ENCODE results near the gene TARBP1.
A peak's percentile ranks its signal among the peaks of the same experiment; 100 is the strongest.
"Not testable (repeated sequence)": the region's sequence is repeated elsewhere in the genome, so short reads cannot be mapped to it uniquely, and the experiment has no call there.

The TARBP1 gene

DNA sequence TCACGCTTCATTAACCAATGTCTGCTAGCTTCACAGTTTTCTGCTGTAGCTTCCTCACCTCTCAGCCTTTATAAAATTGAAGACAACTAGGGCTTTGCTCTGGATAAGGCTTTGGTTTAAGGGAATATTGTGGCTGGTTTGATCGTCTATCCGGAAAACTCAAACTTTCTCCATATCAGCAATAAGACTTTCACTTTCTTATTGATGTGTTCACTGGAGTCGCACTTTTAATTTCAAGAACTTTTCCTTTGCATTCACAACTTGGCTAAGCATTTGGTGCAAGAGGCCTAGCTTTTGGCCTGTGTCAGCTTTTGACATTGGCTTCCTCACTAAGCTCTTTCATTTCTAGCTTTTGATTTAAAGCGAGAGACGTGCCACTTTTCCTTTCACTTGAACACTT is 92.9 kb downstream of the TARBP1 start:
- DNase-seq (ENCODE audit: low spot score) = peak; percentile 12

DNA sequence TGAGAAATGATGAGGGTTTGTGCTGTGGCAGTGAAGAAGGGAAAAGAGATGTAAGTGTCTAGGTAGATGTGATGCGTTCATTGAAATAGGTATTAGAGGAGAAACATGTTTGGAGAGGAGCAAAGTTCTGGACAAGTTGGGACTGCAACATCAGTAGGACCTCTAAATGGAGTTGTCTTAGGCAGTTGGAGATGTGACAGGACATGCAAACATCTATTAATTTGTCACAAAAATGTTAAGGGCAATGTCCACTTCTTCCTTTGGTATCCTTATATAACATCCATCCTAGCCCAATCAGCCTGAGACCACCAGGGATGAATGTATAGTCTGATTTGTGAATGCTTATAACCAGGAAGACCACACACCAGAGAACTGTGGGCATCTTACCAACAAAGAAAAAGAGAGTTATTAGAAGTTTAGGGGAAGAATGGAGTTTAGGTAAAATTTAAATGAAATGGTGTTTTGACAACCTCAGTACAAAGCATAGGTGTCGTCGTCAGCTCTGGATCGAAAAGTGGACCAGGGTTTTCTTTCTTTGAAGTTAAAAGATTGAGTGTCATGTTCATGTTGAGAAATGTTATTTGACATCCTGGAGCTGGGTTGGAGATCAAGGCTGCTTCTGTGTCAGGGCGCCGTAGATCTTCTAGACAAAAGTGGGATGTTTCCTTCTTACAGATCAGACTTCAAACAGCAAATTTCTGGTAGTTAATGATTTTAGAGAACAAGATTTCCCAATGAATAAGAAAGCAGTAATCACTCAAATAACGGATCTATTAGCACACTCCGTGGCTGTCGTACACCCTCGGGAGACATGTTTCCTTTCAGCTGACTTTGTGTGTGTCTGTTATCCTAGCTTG is 97.1 kb downstream of the TARBP1 start:
- DNase-seq (ENCODE audit: low spot score) = no peak

DNA sequence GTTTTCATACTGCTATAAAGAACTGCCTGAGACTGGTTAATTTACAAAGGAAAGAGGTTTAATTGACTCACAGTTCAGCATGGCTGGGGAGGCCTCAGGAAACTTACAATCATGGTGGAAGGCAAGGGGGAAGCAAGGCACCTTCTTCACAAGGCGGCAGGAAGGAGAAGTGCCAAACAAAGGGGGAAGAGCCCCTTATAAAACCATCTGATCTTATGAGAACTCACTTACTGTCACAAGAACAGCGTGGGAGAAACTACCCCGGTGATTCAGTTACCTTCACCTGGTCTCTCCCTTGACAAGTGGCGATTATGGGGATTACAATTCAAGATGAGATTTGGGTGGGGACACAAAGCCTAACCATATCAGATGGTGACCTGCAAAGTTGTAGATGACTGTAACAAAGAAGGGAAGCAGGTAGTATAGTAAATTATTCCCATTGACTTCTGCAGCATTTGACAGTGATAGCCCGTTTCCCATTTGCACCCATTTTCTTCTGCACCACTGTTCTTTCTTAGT is 99.3 kb downstream of the TARBP1 start:
- not testable (repeated sequence) for DNase-seq (ENCODE audit: low spot score)

DNA sequence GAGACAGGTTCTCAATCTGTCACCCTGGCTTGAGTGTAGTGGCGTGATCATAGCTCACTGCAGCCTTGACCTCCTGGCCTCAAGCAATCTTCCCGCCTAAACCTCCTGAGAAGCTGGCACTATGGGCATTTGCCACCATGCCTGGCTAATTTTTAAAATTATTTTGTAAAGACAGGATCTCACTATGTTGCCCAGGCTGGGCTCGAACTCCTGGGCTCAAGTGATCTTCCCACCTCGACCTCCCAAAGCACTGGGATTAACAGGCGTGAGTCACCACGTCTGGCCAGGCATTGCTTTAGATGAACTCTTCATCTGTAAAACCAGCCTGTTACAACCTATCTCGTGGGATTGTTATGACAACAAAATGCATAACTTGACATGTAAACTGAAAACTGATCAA is 103.3 kb downstream of the TARBP1 start:
- no peak for DNase-seq (ENCODE audit: low spot score)

DNA sequence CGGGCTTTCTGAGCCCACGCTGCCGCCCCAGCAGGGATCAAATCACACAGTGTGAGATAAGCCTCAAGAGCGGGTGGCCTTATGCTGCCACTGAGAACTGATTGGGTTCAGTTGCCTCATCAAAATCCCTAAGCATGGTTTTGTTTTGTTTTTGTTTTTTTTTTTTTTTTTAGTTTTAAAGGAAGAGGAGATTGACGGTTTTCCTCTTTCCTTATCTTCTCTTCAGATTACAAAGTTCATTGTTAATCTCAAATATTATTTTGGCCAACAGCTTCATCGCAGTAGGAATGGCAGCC is 105.1 kb downstream of the TARBP1 start:
- DNase-seq (ENCODE audit: low spot score) = no peak

DNA sequence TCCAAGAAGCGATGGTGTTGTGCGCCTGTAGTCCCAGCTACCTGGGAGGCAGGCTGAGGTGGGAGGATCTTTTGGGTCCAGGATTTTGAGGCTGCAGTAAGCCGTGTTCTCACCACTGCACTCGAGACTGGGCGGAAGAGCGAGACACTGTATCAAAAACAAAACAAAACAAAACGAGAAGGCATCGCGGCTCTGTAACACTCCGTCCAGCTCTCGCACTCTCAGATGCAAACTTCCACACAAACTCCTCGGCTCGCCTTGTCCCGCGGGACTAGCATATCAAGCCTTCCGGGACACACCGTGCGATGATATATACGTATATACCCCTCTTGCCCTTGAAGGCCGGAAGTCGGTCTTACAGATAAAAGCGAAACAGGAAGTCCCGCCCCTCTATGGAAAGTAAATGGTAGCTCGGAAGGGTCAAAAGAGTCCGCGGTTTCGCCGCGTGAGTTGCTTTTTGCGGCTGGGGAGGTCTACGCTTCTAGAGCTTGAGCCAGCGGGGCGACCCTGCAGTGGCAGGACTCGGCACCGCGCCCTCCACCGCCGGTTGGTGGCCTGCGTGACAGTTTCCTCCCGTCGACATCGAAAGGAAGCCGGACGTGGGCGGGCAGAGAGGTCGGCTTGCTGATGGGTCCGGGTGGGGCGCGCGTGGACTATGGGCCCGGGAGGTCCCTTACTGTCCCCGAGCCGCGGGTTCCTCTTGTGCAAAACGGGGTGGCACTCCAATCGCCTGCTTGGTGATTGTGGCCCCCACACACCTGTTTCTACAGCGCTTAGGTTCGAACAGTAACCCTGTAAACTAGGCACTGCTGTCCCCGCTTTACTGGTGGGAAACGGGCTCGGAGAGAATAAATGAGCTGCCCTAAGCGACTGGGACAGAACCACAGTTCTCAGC is 105.7 kb downstream of the TARBP1 start, which contains the start of gene COA6:
COA6 (plus strand) TSS at position 393 of the 895 bp plus-strand sequence; CDS start at position 404, 11 bp downstream.
- DNase-seq (ENCODE audit: low spot score) = peak; percentile 93

DNA sequence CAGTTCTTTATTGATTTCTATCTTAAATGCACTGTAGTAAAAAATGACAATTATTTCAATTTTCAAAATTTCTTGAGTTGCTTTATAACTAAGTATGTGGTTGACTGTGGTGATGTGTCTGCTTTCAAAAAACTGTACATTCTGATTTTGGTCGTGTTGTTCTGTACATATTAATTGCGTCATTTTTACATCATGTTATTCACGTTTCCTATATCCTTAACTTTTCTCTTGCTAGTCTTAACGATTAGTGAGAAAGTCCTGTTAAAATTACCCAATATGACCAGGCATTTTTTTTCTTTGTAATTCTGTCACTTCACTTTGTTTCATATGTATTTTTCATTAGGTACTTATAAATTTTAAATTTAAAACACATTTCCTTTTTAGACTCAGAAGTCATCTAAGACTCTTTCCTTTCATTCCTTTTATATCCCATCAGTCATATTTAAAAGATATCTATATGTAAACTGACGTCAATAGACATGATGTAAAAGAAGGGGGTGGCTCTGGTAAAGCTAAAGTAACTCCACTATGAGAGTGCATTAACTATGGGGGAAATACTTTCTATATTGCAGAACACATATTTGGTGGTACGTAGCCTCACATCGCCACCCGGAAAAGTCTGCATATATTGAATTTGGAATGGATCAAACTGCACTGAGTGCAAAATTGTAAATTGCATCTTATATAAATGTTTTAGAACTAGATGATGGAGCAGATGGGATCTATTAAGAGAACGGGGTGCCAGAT is 106.8 kb downstream of the TARBP1 start:
- no peak for DNase-seq (ENCODE audit: low spot score)

DNA sequence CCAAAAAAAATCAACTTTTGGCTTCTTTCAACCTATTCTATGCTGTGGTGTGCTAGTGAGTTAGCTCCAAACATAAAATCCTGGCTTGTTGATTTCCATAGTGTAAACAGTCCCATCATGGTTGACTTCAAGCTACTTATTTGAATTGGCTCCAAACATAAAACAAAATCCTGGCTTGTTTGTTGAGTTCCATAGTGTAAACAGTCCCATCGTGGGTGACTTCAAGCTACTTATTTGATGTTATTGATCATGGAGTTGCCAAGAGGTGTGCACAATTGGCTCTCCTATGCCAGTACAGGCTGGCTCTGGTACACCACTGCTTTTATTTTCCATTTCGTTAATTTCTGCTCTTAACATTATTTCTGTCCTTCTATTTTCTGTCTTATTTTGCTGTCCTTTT is 107.6 kb downstream of the TARBP1 start:
- no peak for DNase-seq (ENCODE audit: low spot score)

DNA sequence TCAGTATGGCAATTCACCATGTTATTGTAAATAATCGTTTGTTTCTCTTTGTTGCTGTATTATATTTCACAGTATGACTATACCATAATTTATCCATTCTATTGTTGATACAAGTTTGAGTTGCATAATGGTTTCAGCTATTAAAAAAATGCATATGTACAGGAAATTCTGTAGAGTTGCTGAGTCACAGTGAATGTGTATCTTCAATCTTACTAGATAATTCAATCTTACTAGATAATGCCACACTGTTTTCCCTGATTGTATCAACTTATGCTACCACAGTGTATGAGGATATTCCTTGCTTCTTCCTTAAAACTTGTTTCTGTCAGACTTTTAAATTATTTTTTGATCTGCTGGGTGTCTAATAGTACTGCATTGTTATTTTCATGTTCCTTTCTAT is 109.2 kb downstream of the TARBP1 start:
- DNase-seq (ENCODE audit: low spot score) = peak; percentile 36

DNA sequence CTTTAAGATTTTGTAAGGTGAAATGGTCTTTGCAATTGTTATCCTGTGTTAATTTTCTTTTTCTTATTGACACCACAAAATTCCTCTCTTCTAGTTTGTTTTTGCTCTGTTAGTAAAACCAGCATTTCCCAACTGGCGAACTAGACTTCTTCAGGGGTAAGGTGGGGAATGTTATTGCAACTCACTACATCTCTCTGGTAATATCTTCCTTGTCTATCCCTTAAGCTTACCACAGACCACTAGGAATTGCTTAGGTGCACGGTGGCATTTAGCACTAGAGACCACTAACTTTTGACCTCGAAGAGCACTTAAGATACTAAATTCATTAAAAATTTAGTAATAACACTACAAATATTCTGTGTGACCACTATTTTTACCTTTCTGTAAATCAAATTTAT is 109.9 kb downstream of the TARBP1 start:
- no peak for DNase-seq (ENCODE audit: low spot score)

DNA sequence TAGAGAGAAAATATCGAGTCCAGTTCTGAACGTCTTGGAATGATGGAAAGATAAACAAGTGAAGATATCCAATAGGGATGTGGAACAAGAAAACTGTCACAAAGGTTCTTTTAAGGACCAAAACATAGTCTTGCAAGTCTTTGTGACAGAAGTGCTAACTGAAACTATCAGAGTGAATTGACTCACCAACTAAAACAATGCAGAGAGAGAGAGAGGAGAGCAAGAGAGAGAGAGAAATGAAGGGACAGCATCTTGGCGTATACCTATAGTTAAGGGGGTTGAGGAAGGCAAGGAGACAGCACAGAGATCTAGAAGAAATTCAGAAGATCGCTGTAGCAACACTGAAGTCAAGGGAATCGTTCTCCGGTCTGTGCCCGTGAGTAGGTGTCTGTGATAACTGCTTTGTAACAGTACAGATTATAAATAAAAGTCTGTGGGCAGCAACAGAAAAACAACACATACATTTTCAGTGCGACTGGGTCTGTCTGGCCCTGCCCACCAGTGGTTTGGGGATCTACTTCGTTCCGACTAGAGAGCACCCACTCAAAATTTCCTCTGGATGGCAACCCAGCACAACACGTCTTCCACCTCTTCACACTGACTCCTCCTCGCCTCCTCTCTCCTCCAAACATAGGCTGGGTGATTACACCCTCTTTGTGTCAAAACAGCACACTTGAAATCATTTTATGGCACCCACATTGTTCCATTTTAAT is 110.5 kb downstream of the TARBP1 start:
- DNase-seq (ENCODE audit: low spot score) = peak; percentile 44

DNA sequence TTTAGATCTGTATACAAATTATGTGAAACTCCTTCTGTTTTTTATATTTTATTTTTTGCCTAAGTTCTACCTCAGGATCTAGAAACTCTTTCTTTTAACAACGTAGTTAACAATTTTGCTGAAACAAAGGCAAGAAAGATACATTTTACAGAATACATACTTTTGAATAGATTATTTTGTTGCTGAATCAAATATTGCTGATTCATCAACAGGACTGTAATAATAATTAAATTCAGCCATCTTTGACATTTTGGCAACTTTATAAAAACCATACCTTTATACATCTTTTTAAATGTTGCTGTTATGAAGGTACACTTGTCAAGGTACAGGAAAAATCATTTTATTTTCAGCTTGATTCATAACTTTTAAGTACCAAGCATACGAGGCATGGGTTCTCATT is 116.4 kb downstream of the TARBP1 start:
- no peak for DNase-seq (ENCODE audit: low spot score)

DNA sequence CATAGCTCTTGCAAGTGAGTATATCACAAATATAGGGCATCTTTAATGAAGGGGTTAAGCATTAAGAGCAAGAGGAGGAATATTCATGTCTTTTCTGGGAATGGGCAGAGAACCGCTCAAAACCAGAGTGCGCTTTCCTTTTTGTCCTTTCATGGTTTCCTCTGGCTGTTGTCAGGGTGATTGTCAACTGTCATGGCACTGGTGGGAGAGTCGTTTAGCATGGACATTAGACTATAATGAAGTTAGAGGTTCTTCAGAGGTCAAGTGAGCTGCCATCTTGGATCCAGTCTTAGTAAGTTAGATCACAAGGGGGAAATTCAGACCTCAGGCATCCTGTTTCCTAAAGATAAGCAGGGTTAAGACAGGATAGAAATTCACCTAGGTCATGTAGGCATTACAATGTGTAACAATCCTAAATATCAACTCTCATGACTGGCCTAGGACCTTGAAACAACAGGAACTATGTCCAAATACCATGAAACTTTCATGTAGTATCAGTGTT is 117.8 kb downstream of the TARBP1 start:
- no peak for DNase-seq (ENCODE audit: low spot score)

DNA sequence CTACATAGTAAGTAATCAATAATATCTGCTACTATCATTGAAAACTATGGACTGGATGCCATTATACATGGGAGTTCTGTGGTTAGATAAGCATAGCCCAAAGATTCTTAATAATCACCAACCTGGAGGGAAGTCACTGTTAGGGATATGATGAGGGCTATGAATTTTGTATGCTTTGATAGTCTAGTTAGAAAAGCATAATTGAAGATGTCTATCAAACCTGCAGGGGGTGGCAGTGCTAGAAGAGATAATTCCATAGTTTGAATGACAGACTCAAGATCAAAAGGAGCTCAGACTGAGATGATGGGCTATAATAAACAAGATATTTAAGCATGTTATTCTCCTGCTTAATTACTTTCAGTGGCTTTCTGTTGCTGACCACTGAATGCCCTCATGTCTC is 121.1 kb downstream of the TARBP1 start:
- no peak for DNase-seq (ENCODE audit: low spot score)

DNA sequence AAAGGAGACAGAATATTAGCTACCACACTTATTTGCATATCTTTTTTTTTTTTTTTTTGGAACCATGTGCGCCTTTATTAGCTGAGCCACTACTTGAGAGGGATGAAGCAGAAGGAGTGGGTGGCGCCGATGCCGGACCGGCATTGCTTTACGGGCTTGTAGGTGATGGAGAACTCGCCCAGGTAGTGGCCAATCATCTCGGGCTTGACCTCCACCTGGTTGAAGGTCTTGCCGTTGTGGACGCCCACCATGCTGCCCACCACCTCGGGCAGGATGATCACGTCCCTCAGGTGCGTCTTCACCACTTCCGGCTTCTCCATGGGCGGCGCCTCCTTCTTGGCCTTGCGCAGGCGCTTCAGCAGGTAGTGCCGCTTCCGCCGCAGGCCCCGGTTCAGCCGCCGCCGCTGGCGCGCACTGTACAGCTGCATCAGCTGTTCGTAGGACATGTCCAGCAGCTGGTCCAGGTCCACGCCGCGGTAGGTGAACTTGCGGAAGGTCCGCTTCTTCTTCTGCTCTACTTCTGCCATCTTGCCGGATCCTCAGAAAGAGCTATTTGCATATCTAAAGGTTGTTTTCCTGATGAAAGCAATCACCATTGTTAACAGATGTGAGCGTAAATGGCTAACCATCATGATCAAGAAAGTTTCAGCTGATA is 122.2 kb downstream of the TARBP1 start:
- DNase-seq (ENCODE audit: low spot score) = peak; percentile 47

DNA sequence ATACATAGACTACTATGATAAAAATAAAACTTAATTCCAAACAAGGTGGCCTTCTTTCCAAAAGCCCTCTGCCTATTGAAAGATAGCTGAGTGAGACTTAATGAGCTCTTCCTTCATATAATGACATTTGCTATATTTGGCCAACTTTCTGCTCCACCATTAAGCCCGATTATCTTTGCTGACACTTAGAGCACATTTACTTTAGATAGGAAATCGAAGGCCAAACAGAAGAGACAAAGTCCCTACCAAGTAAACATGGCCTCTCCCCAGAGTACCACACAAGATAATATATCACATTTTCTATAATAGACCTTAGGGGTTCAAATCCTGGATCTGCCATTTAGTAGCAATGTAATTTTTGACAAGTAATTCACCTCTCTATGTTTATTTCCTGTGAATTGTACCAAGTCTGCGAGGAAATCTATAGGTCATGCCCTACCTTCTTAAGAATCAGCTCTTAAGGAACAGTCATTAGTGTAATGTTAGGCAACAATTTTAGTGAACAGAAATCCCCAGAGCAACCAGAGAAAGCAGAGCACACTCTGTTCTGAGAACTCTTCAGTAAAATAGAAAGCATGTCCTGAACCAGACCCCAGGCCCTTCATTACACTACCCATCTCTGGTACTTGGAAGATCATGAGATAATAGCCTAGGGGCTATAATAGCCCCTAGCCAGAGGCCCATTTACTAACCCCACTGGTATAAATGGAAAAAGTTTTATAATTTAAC is 123.0 kb downstream of the TARBP1 start:
- DNase-seq (ENCODE audit: low spot score) = peak; percentile 13

DNA sequence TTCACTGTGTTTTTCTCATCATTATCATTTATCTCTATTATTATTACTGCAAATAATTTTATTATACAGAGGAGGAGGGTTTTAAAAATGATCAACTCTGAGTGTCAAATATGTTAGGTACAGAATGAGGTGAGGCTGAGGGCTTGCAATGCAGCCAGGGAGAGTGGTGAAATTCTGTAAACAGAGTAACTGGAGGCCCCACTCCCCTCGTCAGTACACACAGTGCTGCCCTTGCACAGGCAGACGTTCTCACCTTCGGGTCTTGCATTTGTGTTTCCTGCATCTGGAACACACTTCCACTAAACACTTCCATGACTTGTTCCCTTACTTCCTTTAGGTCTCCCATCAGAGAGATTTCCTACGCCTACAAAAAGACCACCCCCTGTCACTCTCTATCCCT is 130.0 kb downstream of the TARBP1 start:
- no peak for DNase-seq (ENCODE audit: low spot score)

DNA sequence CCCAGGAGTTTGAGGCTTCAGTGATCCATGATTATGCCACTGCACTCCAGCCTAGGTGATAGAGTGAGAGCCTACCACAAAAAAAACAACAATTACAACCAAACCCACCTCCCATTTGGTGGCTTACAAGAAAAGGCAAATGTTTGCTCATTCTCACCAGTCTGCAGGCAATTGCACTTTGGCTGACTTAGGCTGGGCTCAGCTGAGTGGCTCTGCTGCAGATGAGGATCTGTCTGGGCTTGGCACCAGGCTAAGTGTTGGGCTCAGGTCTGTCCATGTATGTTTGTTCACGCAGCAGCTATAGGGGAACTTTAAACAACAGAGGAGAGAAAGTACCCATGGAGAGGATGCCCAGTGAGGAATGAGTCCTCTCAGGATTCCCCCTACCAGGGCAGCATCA is 133.7 kb downstream of the TARBP1 start:
- DNase-seq (ENCODE audit: low spot score) = no peak

DNA sequence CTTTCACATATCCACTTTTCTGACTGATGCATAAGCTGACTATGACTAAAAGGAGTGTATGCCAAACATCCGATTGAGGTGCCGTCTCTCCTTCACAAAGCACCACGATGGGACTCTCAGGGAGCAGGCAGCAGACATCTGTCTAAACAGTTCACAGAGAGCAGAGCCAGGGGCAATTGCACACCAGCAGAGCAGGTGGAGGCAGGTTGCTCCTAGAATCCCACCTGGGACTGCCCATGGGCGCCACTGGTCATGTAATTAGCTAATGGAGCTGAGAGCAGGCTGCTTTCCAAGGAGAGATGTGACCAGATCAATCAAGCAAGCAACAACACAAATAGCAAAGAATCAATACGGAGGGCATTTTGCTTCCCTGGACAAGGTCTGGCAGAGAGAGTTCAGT is 136.2 kb downstream of the TARBP1 start:
- no peak for DNase-seq (ENCODE audit: low spot score)
